K562 (cell line): ENCODE data around the gene CDR2L. TPM values are rescaled to one million over a fixed set of nuclear protein-coding genes. Genes with fewer than 3 reads are reported as not detected.

Experiments
- ATAC-seq: fragments of 200-7000 bp; cut with Tn5 transposase; 3 replicates; pipeline ENCODE4 v1.9.1; 2020; ENCODE audit warnings: moderate library complexity
- BruUV-seq: library from RNA; stranded (reverse); fragments of 400-500 nt; replicated peaks from 2 replicates; lab custom pipeline; 2021; lab: Mats Ljungman, UMichigan
- CTCF ChIA-PET: fragments of 300-600 bp; formaldehyde crosslinking; extraction: SDS; loops from one replicate; lab custom pipeline; 2021; ENCODE audit warnings: low intra/inter-chr PET ratio; lab: Yijun Ruan, JAX
- POLR2A ChIA-PET: fragments of 300-600, 350-650 bp; sonication (Branson Sonifier 250); formaldehyde crosslinking; extraction: SDS; loops from one replicate; lab custom pipeline; 2021; ENCODE audit warnings: antibody characterized with exemption, inconsistent platforms; lab: Yijun Ruan, JAX
- DNase-seq, 4 experiments: peaks; one replicate each; pipeline versions ENCODE4 v3.0.0 to v3.0.0-alpha.2; 2011 to 2018; ENCODE audit warnings: low spot score in 3 of 4, mixed read lengths in 3 of 4; ENCODE audit errors: extremely low read depth in 1 of 4
- FAIRE-seq: peaks from 2 replicates; lab custom pipeline; 2011; peaks lifted over from hg19 to GRCh38; lab: Jason Lieb, UNC
- H2AFZ ChIP-seq: 2 replicates; pipeline ENCODE4 v1.6.0; 2011; ENCODE audit warnings: low read depth, low read length, control low read depth, inconsistent platforms
- H3K27ac ChIP-seq: fragments of 200-600 bp; 3 replicates; pipeline ENCODE4 v1.8.0; 2011; ENCODE audit warnings: low read depth, mild to moderate bottlenecking, control low read depth, inconsistent platforms, low read length, moderate library complexity, mixed read lengths; ENCODE audit errors: extremely low read depth
- H3K27me3 ChIP-seq, 2 experiments: fragments of 300-600 bp in 1 of 2; 2 replicates in 1 of 2; 3 replicates in 1 of 2; pipeline versions ENCODE4 v1.6.0 to v1.8.0; 2011; ENCODE audit warnings: inconsistent platforms in 2 of 2, low read length in 2 of 2, mild to moderate bottlenecking in 1 of 2, mixed read lengths in 1 of 2, moderate library complexity in 1 of 2; ENCODE audit not compliant: control insufficient read depth in 2 of 2, insufficient read depth in 2 of 2
- H3K36me3 ChIP-seq: fragments of 300-600 bp; 3 replicates; pipeline ENCODE4 v1.8.0; 2011; ENCODE audit warnings: mild to moderate bottlenecking, low read length, inconsistent platforms; ENCODE audit not compliant: control insufficient read depth, insufficient read depth
- H3K4me1 ChIP-seq, 2 experiments: fragments of 200-600 bp in 1 of 2; replicated peaks in 1 of 2; 2 replicates in 1 of 2; 3 replicates in 1 of 2; pipeline versions ENCODE4 v1.5.1 to v1.8.0; 2011; ENCODE audit warnings: inconsistent platforms in 2 of 2, low read length in 2 of 2, mild to moderate bottlenecking in 1 of 2, mixed read lengths in 1 of 2, moderate library complexity in 1 of 2; ENCODE audit not compliant: control insufficient read depth in 2 of 2, insufficient read depth in 2 of 2
- H3K4me2 ChIP-seq: 2 replicates; pipeline ENCODE4 v1.6.1; 2011; ENCODE audit warnings: low read length, control low read depth, inconsistent platforms, mixed read lengths; ENCODE audit not compliant: insufficient read depth
- H3K4me3 ChIP-seq: fragments of 200-600 bp; sonication (generic), shearing (Covaris generic); 2 replicates; pipeline ENCODE4 v1.5.1; 2016; ENCODE audit warnings: control low read depth, inconsistent platforms
- H3K79me2 ChIP-seq: fragments of 200-600 bp; 3 replicates; pipeline ENCODE4 v1.8.0; 2011; ENCODE audit warnings: low read length, inconsistent platforms; ENCODE audit not compliant: control insufficient read depth, insufficient read depth
- H3K9ac ChIP-seq, 2 experiments: 2 replicates each; pipeline versions ENCODE4 v1.6.0 to v1.6.1; 2011; ENCODE audit warnings: low read depth in 2 of 2, low read length in 2 of 2, control low read depth in 1 of 2, inconsistent platforms in 1 of 2, mild to moderate bottlenecking in 1 of 2, mixed read lengths in 1 of 2; ENCODE audit not compliant: insufficient read depth in 1 of 2
- H3K9me1 ChIP-seq: one replicate; pipeline ENCODE4 v1.6.0; 2011; ENCODE audit warnings: inconsistent platforms, mild to moderate bottlenecking, low read length, moderate library complexity; ENCODE audit not compliant: control insufficient read depth, insufficient read depth
- H3K9me3 ChIP-seq: replicated peaks from 2 replicates; pipeline ENCODE4 v1.5.1; 2011; ENCODE audit warnings: low read depth, low read length, inconsistent platforms; ENCODE audit not compliant: control insufficient read depth, insufficient read depth
- H4K20me1 ChIP-seq: replicated peaks from 2 replicates; pipeline ENCODE4 v1.6.1; 2011; ENCODE audit warnings: low read length, inconsistent platforms, mixed read lengths; ENCODE audit not compliant: control insufficient read depth, insufficient read depth
- CCNT2 ChIP-seq: IDR thresholded peaks from 2 replicates; pipeline ENCODE4 v1.6.1; 2011; ENCODE audit warnings: borderline replicate concordance, low read depth, mild to moderate bottlenecking, moderate library complexity, mixed read lengths, low read length; ENCODE audit not compliant: insufficient read length; ENCODE audit errors: extremely low read depth
- GTF2A2 ChIP-seq: IDR thresholded peaks from 2 replicates; pipeline ENCODE4 v1.6.1; 2016; ENCODE audit warnings: mild to moderate bottlenecking, missing genetic modification characterization, missing compliant biosample characterization
- HNRNPL ChIP-seq: fragments of 200-400 bp; formaldehyde crosslinking; IDR thresholded peaks from 2 replicates; pipeline ENCODE4 v1.6.1; 2017; ENCODE audit warnings: low read depth, mild to moderate bottlenecking, low read length
- NFE2L1 ChIP-seq: fragments of 450-650 bp; IDR thresholded peaks from 2 replicates; pipeline ENCODE4 v1.6.1; 2016; ENCODE audit warnings: missing genetic modification characterization, low read depth, mild to moderate bottlenecking, missing compliant biosample characterization, moderate library complexity, borderline replicate concordance
- NR2F6 ChIP-seq: fragments of 450-650 bp; formaldehyde crosslinking; IDR thresholded peaks from 2 replicates; pipeline ENCODE4 v1.4.0; 2020; ENCODE audit warnings: mild to moderate bottlenecking
- PML ChIP-seq: IDR thresholded peaks from 2 replicates; pipeline ENCODE4 v1.6.1; 2012; ENCODE audit warnings: low read length, inconsistent platforms
- POLR2A ChIP-seq: fragments of 450-650 bp; conservative IDR thresholded peaks from 2 replicates; pipeline ENCODE4 v1.6.1; 2016
- PURB ChIP-seq: sonication (generic); formaldehyde crosslinking; IDR thresholded peaks from 2 replicates; pipeline ENCODE4 v1.9.0; 2021; ENCODE audit warnings: low read depth, mild to moderate bottlenecking, missing genetic modification reagents
- RBFOX2 ChIP-seq: fragments of 200-400 bp; formaldehyde crosslinking; IDR thresholded peaks from 2 replicates; pipeline ENCODE4 v1.6.1; 2017; ENCODE audit warnings: low read depth, mild to moderate bottlenecking, low read length, moderate library complexity
- RFX5 ChIP-seq: IDR thresholded peaks from 2 replicates; pipeline ENCODE4 v1.6.1; 2011; ENCODE audit warnings: low read depth, mild to moderate bottlenecking, improper control_type of control experiment, low read length
- TAF1 ChIP-seq: IDR thresholded peaks from 2 replicates; pipeline ENCODE4 v1.6.1; 2011; ENCODE audit warnings: mild to moderate bottlenecking, low read length, moderate library complexity; ENCODE audit not compliant: insufficient read depth, control insufficient read depth, severe bottlenecking; ENCODE audit errors: extremely low read depth
- ZNF121 ChIP-seq: sonication (generic); formaldehyde crosslinking; conservative IDR thresholded peaks from 2 replicates; pipeline ENCODE4 v1.8.0; 2022; ENCODE audit warnings: missing genetic modification reagents
- ZNF232 ChIP-seq: sonication (generic); formaldehyde crosslinking; IDR thresholded peaks from 2 replicates; pipeline ENCODE4 v1.8.0; 2022; ENCODE audit warnings: mild to moderate bottlenecking, missing genetic modification reagents
- WGBS: fragments of 100-300 bp; shearing (Covaris generic); methylation state at CpG from one replicate; pipeline ENCODE4 v1.1.6; 2016; ENCODE audit warnings: low coverage, mixed read lengths; ENCODE audit not compliant: insufficient coverage; ENCODE audit errors: missing lambda C conversion rate; 5-methylcytosine and 5-hydroxymethylcytosine counted together
- in situ Hi-C: fragments of 300-500 bp; cut with MboI; formaldehyde crosslinking; loops from 4 replicates; pipeline ENCODE4 v1.15.0; 2018; ENCODE audit warnings: inconsistent platforms, mixed read lengths
- intact Hi-C: fragments of 100-400 bp; cut with micrococcal nuclease; formaldehyde crosslinking; loops from 2 replicates; pipeline ENCODE4 v1.14.2; 2022
- polyA plus RNA-seq, 8 experiments: library from polyadenylated mRNA; depleted of rRNA in 4 of 8; stranded (reverse) in 5 of 8; unstranded in 3 of 8; fragments of >200 nt; fragmentation: Nextera tagmentation in 2 of 8; fragmentation: Illumina TruSeq in 1 of 8; extraction: Ambion mirVana in 2 of 8; extraction: Trizol in 1 of 8; gene quantifications; 2 replicates each; pipeline versions ENCODE4 v1.2.1 to v1.2.3, GENCODE V29; 2011 to 2014; ENCODE audit warnings: inconsistent platforms in 1 of 8, missing spikeins in 1 of 8
- total RNA-seq, 7 experiments: library from RNA; depleted of rRNA in 6 of 7; stranded (reverse); fragments of >200 nt in 6 of 7; fragmentation: Illumina TruSeq in 2 of 7; extraction: Trizol in 2 of 7; gene quantifications; 2 replicates each; pipeline versions ENCODE4 v1.2.1 to v1.2.3, GENCODE V29; 2011 to 2021; ENCODE audit warnings: low replicate concordance in 1 of 7
- TF ChIP-seq, protein P1 (sequence below), 3 experiments: fragments of 200-800 bp in 1 of 3; sonication (Bioruptor generic) in 1 of 3; sonication (generic) in 1 of 3; formaldehyde crosslinking in 1 of 3; IDR thresholded peaks; 2 replicates each; pipeline versions ENCODE4 v1.6.1 to v1.8.0; 2016 to 2022; ENCODE audit warnings: mild to moderate bottlenecking in 2 of 3, missing compliant biosample characterization in 2 of 3, missing genetic modification characterization in 2 of 3, missing genetic modification reagents in 1 of 3
- TF ChIP-seq, protein P2 (sequence below), 2 experiments: IDR thresholded peaks in 1 of 2; conservative IDR thresholded peaks in 1 of 2; 2 replicates each; pipeline ENCODE4 v1.6.1; 2016; ENCODE audit warnings: low read depth in 2 of 2, mild to moderate bottlenecking in 1 of 2, missing compliant biosample characterization in 1 of 2, missing genetic modification characterization in 1 of 2, moderate library complexity in 1 of 2
- TF ChIP-seq, protein P3 (sequence below): sonication (generic); formaldehyde crosslinking; IDR thresholded peaks from 2 replicates; pipeline ENCODE4 v1.8.0; 2022; ENCODE audit warnings: mild to moderate bottlenecking, missing genetic modification reagents

CDR2L gene
- total and polyA plus RNA-seq, 9 of the 15 experiments (the other 6 are each of a cell fraction or from before 2014, with no cell fraction given): 2.7 to 16.0 (median 7.3) TPM

DNA sequence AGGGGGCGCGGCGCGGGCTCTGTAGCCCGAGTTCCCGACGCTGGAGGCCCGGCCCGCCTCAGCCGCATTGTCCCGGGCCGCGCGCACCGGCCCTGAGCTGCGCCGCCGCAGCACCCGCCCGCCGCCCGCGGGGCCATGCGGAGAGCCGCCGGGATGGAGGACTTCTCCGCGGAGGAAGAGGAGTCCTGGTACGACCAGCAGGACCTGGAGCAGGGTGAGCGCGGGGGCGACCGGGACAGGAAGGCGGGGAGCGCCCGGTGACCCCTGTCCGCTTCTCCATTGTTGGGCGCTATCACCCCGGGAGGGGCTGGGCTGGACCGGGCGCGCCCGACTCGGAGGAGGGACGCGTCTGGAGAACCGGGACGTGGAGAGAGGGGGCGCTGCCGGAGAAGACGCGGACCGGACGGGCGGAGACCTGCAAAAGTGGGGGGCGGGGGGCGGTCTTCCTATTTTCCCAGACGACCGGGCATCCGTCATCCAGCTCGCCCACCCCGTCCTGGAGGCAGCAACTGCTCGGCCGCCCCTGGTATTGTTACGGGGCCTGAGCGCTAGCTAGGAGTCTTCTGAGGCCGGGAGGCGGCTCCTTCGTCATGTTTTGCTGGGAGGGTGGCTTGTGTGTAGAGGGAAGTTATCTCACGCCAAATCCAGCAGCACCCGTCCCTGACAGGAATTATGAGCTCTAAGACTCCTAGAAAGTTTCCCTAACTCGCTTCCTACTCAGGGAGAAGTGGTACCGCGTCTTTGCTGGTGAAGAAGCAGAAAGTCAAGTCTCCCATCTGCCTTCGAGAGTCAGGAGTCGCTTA, 678 bp downstream of the CDR2L start:
- no TSS peak for BruUV-seq
- 0 out of 2 replicates have a peak, but pooled peaks have one; percentile 15 for TF ChIP-seq GTF2A2 (tag)
- TF ChIP-seq TAF1: peak; percentile 20
- no peak for TF ChIP-seq PURB (CRISPR knock-in tag)
- TF ChIP-seq, protein P1, sequence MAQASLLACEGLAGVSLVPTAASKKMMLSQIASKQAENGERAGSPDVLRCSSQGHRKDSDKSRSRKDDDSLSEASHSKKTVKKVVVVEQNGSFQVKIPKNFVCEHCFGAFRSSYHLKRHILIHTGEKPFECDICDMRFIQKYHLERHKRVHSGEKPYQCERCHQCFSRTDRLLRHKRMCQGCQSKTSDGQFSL (CRISPR knock-in tag; IDR thresholded peaks at IDR 0.05): no peak
- TF ChIP-seq, protein P1 (tag; IDR thresholded peaks at IDR 0.05): no peak
- no peak for TF ChIP-seq ZNF121 (CRISPR knock-in tag)
- TF ChIP-seq ZNF232 (CRISPR knock-in tag): no peak
- TF ChIP-seq, protein P2, sequence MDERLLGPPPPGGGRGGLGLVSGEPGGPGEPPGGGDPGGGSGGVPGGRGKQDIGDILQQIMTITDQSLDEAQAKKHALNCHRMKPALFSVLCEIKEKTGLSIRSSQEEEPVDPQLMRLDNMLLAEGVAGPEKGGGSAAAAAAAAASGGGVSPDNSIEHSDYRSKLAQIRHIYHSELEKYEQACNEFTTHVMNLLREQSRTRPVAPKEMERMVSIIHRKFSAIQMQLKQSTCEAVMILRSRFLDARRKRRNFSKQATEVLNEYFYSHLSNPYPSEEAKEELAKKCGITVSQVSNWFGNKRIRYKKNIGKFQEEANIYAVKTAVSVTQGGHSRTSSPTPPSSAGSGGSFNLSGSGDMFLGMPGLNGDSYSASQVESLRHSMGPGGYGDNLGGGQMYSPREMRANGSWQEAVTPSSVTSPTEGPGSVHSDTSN (CRISPR knock-in tag; IDR thresholded peaks at IDR 0.05; ENCODE audit: low read depth): no peak
- TF ChIP-seq, protein P2 (tag; conservative IDR thresholded peaks at IDR 0.05; ENCODE audit: low read depth): no peak
- no peak for TF ChIP-seq PML
- TF ChIP-seq RFX5: no peak
- no peak for TF ChIP-seq NR2F6 (CRISPR knock-in tag)
- TF ChIP-seq POLR2A: 0 out of 2 replicates have a peak, but pooled peaks have one; percentile 2
- TF ChIP-seq HNRNPL: no peak
- TF ChIP-seq, protein P3, sequence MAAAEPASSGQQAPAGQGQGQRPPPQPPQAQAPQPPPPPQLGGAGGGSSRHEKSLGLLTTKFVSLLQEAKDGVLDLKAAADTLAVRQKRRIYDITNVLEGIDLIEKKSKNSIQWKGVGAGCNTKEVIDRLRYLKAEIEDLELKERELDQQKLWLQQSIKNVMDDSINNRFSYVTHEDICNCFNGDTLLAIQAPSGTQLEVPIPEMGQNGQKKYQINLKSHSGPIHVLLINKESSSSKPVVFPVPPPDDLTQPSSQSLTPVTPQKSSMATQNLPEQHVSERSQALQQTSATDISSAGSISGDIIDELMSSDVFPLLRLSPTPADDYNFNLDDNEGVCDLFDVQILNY (CRISPR knock-in tag): no peak
- peak; percentile 72 for TF ChIP-seq RBFOX2
- TF ChIP-seq NFE2L1 (tag): no peak
- no peak for TF ChIP-seq CCNT2

More for the DNA sequence above, 678 bp downstream of the CDR2L start:
- Histone ChIP-seq H3K4me2 (peak overlapping the region; percentile 94), H3K27ac (peak overlapping the region; percentile 75), H2AFZ (peak overlapping the region; percentile 94), H3K9me3 (no peaks in the 10 kb centered on the region), H3K36me3 (no peaks in the 10 kb centered on the region), H3K9ac (peak overlapping the region; percentile 69 to 93), H4K20me1 (peaks cover 7% of the 10 kb centered on the region; the same call in 1 of the 2 replicates), H3K79me2 (peaks cover 10% of the 10 kb centered on the region; the same call in 2 of the 3 replicates), H3K9me1 (no peaks in the 10 kb centered on the region), H3K4me1 (peaks cover 12 to 34% of the 10 kb centered on the region in 2 experiments; a peak in 4 of 5 replicates), H3K27me3 (no peaks in the 10 kb centered on the region), H3K4me3 (peak overlapping the region; percentile 83)
- POLR2A ChIA-PET: interaction anchor here (0.5 to 6.4 kb wide), 15 partner anchors 8 to 750 kb away, joined by 3 to 56 read pairs (median 4); partner anchors contain the start of gene MRPL58
- CTCF ChIA-PET: interaction anchor here (0.6 to 1.1 kb wide), 3 partner anchors 18 to 85 kb away, joined by 3 to 5 read pairs (median 4); no protein-coding TSS in a partner anchor
- in situ Hi-C loops: no loop called here
- 1% methylated on average over 33 of the region's 76 CpGs for WGBS
- ATAC-seq (peak; percentile 81), FAIRE-seq (peak; percentile 56), DNase-seq (peak; percentile 70 to 78 (median 77))
- intact Hi-C loops: no loop called here
